Inflammatory macrophage (primary cell): Measurements from ENCODE around the gene WDR18.

Experiments
- DNase-seq, 2 donors: peaks; one replicate each; pipeline ENCODE4 v3.0.0-alpha.2; 2020 to 2022

Gene WDR18

GRCh38 chr19:991932-992669 lies 8.0 kb downstream of the WDR18 start:
- no peak for DNase-seq

DNA sequence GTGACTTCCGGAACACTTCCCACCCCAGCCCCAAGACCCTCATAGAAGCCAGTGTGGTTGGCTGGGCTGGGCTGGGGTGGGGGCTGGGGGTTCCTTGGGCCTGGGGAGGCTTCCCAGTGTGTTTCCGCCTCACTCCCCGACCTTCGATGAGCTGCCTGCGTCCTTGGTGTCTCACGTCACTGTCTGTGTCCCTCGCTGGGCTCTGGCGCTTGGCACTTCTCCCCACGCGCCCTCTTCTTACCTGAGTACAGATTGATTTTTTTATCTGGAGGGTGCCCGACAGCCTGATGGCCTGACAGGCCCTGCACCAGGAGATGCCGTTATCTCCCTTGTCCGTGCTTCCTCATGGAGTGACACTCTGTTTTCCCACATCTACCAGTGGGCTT lies 8.5 kb downstream of the WDR18 start:
- no peak for DNase-seq

DNA sequence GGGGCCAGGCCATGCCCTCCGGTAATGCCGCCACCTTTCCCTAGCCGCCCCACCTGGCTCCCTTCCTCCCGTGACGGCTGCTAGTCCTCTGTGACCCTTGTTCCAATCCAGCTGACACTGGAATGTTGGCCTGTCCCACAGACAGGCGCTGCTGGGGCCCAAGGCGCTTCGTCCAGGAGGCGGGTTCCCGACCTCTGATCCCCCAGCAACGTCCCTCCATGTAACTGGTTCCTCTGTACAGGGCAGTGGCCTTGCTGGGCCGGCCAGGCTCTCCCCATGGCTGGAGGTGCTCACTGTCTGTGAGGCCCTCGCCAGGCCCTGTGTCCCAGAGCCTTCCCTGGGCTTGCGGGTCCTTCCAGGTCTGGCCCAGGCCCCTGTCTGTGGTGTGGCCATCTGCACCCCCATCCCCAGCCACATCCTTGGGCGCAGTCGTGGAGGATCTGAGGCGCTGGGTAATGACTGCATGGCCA lies 9.3 kb downstream of the WDR18 start:
- no peak for DNase-seq

DNA sequence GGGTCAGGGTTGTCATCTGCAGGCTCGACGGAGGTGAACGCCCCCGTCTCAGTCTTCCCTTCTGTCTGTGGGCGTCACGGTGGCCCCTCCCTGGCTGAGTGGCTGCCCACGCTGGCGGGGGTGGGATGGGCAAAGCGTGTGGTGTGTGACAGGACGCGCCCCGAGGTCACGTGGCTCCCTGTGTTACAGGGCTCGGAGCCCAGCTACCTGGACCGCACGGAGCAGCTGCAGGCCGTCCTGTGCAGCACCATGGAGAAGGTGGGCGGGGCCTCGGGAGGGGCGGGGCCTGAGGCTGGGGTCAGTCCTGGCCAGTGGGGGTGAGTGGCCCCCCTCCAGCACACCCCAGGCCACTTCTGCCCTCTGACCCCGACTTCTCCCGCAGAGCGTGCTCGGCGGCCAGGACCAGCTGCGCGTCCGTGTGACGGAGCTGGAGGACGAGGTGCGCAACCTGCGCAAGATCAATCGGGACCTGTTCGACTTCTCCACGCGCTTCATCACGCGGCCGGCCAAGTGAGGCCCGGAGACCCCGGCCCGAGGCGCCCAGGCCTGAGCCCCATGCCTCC lies 9.8 kb downstream of the WDR18 start:
- no peak for DNase-seq

DNA sequence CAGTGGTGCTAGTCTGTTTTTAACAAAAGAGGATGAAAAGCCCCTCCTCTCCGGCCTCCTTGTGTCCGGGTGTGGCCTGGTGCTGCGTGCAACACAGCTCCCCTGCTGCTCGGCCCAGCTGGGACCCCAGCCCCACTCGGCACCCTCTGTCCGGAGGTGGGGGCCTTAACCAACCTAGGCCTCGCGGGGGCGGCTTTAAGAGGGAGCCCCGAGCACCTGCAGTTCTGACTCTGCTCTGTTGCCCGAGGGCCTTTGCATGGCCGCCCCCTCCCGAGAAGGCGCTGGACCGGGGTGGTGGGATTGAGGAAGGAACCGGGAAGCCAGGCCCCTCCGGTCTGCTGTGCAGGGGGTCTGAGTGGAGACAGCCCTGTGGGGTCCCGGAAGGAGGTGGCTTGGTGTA lies 10.4 kb downstream of the WDR18 start:
- no peak for DNase-seq

DNA sequence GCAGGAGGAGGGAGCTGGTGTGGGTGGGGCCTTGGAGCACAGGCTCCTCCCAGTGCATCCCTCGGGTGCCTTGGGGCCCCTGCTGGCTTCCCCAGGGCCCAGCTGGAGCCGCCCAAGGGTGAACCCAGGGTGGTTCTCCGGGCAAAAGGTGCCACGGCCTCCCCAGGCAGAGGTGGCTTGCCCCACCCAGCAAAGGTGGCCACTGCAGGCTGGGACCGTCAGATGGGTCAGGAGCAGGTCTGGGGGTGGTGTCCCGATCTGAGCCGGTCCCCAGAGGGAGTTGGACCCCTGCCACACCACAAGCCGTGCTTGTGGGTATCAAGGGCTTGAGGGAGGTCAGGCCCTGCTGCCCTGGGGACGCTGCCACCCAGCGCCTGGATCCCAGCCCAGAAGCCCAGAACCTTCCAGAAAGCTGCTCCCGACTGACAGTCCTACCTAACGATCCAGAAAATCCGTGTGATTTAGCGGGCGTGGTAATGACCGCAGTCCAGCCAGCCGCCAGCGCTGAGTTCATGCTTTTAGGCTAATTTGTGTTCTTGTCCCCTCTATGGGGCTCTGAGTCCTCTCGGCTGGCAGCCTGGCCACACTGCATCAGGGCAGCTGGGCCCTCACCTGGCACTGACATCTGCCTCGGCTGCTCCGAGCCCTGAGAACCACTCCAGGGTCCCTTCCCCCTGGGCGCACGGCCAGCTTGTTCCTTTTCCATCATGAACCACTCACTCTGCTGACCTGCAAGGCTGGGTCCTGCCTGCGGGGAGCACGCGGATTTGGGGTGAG lies 11.1 kb downstream of the WDR18 start:
- no peak for DNase-seq

GRCh38 chr19:996051-996838 lies 12.1 kb downstream of the WDR18 start:
- DNase-seq, result no peak

GRCh38 chr19:998064-998463 lies 13.9 kb downstream of the WDR18 start:
- DNase-seq, result no peak

GRCh38 chr19:999379-999719 lies 15.2 kb downstream of the WDR18 start:
- no peak for DNase-seq

GRCh38 chr19:1000095-1000494 lies 15.9 kb downstream of the WDR18 start, which contains the start of gene GRIN3B:
GRIN3B (plus strand) TSS chr19:1000419; CDS start chr19:1000438, 19 bp downstream.
- DNase-seq, result peak in 1 of 2 donors; percentile 37

DNA sequence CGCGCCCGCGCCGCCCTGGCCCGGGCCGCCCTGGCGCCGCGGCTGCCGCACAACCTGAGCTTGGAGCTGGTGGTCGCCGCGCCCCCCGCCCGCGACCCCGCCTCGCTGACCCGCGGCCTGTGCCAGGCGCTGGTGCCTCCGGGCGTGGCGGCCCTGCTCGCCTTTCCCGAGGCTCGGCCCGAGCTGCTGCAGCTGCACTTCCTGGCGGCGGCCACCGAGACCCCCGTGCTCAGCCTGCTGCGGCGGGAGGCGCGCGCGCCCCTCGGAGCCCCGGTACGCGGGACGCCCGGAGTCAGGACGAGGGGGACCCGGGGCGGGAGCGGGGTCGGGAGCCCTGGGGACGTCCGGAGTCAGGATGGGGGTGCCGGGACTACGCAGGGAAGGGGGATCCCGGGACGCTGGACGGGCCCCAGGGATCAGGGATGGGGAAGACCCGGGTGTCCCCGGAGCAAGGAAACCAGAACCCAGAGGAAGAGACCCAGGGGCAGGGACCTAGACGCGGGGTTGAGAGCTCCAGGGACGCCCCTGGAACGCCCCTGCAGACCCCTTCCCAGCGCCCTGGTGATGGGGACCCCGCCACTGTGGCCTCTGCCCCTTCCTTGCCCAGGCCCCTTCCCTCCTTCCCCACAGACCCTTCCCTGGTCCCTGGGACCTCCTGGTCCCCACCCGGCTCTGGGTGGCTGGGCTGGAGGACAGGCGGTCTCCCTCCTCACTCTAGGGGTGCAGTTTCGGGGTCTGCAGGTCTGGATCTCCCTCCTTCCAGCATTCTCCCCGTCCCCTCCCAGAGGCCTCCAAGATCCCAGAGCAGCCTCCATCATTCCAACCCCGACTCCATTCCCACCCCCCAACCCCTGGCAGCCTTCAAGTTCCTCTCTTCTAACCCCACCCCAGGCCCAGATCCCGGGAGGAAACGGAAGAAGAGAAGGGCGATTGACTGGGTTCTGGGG lies 16.7 kb downstream of the WDR18 start:
- no peak for DNase-seq

GRCh38 chr19:1001538-1002166 lies 17.5 kb downstream of the WDR18 start:
- DNase-seq, result peak; percentile 44 to 52

- DNase-seq, result no peak
Measured at GRCh38 chr19:1002600-1002999, 18.5 kb downstream of the WDR18 start.

- no peak for DNase-seq
Measured at GRCh38 chr19:1003283-1003682, 19.1 kb downstream of the WDR18 start.

GRCh38 chr19:1004204-1004802 lies 20.2 kb downstream of the WDR18 start:
- no peak for DNase-seq

- DNase-seq, result no peak
Measured at GRCh38 chr19:1004803-1005664, 20.9 kb downstream of the WDR18 start.

DNA sequence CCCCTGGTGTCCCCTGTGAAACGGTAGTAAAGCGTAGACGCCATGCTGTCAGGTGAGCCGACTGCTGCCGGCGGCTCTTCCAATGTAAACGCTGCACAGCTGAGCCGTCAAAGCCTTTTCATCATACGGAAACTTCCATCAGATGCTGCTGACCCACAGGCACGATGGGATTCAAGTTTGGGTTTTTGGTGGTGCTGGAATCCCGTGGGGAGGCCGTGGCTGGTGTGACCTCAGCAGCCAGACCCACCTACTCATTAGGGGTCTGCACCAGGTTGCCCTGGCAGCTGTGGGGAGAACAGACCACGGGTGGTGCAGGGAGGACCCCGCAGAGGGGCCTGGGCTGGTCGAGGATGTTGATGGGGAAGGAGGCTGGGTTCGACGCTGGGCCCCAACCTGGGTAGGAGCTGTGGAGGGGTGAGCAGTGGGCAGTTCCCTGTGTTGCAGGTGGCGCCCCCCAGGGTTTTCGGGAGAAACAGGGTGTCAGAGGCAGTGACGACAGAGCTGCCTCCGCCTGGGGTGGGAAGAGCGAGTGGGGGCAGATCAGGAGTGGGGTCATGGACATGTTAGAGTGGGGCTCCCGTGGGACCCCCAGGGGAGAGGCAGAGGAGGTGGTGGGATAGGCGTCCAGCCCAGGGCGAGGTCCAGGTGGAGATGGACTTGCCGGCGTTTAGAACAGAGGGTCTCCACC lies 22.7 kb downstream of the WDR18 start:
- DNase-seq, result no peak

DNA sequence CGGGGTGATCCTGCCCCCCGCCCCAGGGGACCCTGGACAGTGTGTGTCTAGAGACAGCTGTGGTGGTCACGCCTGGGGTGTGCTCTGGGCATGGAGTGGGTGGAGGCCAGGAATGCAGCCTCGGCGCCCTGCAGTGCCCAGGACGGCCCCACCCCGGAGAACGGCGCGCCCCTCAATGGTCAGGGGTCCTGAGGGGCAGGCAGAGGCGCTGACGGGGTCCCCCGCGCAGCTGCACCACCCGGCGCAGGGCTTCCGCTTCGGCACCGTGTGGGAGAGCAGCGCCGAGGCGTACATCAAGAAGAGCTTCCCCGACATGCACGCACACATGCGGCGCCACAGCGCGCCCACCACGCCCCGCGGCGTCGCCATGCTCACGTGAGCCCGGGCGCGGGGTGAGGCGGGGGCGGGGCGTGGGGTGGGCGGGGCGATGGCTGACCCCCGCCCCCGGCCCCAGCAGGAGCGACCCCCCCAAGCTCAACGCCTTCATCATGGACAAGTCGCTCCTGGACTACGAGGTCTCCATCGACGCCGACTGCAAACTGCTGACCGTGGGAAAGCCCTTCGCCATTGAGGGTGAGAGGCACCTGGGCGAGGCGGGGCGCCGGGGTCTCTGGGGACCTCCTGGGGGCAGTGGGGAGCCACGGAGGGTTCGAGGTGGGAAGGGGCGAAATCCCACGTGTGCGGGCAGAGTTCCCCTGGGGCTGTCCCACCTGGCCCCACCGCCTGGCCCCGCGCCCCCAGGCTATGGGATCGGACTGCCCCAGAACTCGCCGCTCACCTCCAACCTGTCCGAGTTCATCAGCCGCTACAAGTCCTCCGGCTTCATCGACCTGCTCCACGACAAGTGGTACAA lies 23.5 kb downstream of the WDR18 start:
- no peak for DNase-seq
